ENCODE results near the gene FRMD4B.
A peak's percentile ranks its signal among the peaks of the same experiment; 100 is the strongest.

FRMD4B gene

GRCh38 chr3:69426291-69426966, 40.5 kb upstream of the FRMD4B start:
- peak overlapping the region in 2 of 3 experiments; percentile 18 to 81 for H3K27ac Mint-ChIP-seq
- TF ChIP-seq CTCF (IDR thresholded peaks at IDR 0.05; ENCODE audit: unreplicated experiment in 3 of 3) = no peak
- no peaks in the 10 kb centered on the region for H3K36me3 Mint-ChIP-seq (ENCODE audit: low read depth)
- no peaks in the 10 kb centered on the region for H3K27me3 Mint-ChIP-seq (ENCODE audit: low read depth)
- peaks cover 6% of the 10 kb centered on the region for H3K4me1 Mint-ChIP-seq
- no peaks in the 10 kb centered on the region for H3K9me3 Mint-ChIP-seq
- H3K4me3 Mint-ChIP-seq = no peak overlapping the region

DNA sequence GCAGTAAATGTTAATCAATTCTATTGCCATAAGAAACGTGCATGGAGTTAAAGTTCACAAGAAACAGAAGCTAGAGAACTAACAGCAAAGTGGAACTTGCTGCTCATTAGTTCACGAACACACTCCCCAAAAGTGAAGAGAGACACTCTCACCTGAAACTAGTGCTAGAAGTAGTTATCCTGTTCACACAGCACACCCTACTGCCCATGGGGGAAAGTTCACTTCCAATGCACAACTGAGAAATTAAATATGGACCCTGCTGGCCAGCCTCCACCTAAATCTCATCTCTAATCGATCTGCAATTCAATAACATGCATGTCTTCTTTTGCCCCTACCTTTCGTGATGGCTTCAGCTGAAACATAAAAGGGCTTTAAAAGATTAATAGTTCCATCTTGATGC, 39.4 kb upstream of the FRMD4B start:
- TF ChIP-seq CTCF (IDR thresholded peaks at IDR 0.05; ENCODE audit: unreplicated experiment in 3 of 3) = peak; percentile 56 to 72 (median 61)
- Mint-ChIP-seq H3K36me3 (ENCODE audit: low read depth) (no peaks in the 10 kb centered on the region), H3K27ac (no peak overlapping the region), H3K9me3 (no peaks in the 10 kb centered on the region), H3K4me1 (peaks cover 6% of the 10 kb centered on the region), H3K27me3 (ENCODE audit: low read depth) (no peaks in the 10 kb centered on the region), H3K4me3 (no peak overlapping the region)

GRCh38 chr3:69423463-69424155, 37.7 kb upstream of the FRMD4B start:
- Mint-ChIP-seq H3K4me3 (no peak overlapping the region), H3K4me1 (peaks cover 6% of the 10 kb centered on the region)
- TF ChIP-seq CTCF (IDR thresholded peaks at IDR 0.05; ENCODE audit: unreplicated experiment in 3 of 3) = no peak

DNA sequence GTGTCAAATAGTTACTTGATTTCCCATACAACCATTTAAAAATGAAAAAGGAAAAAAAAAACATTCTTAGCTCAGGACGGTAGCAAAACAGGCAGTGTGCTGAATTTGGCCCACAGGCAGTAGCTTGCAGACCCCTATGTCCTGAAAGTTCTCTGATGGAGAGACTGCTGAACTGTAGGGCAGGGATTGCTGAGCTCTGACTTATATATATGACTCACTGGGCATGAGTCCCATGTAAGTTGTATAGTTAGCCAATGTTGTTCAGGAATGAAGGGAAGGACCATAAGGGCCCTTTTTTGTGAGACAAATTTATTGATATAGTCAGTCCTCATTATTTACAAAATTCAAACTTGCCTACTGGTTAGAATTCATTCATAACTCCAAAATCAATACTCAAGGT, 36.9 kb upstream of the FRMD4B start:
- Mint-ChIP-seq H3K36me3 (ENCODE audit: low read depth) (no peaks in the 10 kb centered on the region), H3K4me1 (peaks cover 6% of the 10 kb centered on the region), H3K27me3 (ENCODE audit: low read depth) (no peaks in the 10 kb centered on the region), H3K4me3 (no peak overlapping the region), H3K27ac (no peak overlapping the region), H3K9me3 (no peaks in the 10 kb centered on the region)
- TF ChIP-seq CTCF (IDR thresholded peaks at IDR 0.05; ENCODE audit: unreplicated experiment in 3 of 3) = no peak

More at GRCh38 chr3:69423463-69424155, 37.7 kb upstream of the FRMD4B start:
- Mint-ChIP-seq H3K9me3 (no peaks in the 10 kb centered on the region), H3K27ac (no peak overlapping the region), H3K27me3 (ENCODE audit: low read depth) (no peaks in the 10 kb centered on the region), H3K36me3 (ENCODE audit: low read depth) (no peaks in the 10 kb centered on the region)

GRCh38 chr3:69420781-69421520, 35.1 kb upstream of the FRMD4B start:
- no peak for TF ChIP-seq CTCF (IDR thresholded peaks at IDR 0.05; ENCODE audit: unreplicated experiment in 3 of 3)
- H3K27ac Mint-ChIP-seq = no peak overlapping the region
- no peaks in the 10 kb centered on the region for H3K36me3 Mint-ChIP-seq (ENCODE audit: low read depth)
- H3K27me3 Mint-ChIP-seq (ENCODE audit: low read depth) = no peaks in the 10 kb centered on the region
- H3K9me3 Mint-ChIP-seq = no peaks in the 10 kb centered on the region
- H3K4me3 Mint-ChIP-seq = no peak overlapping the region
- H3K4me1 Mint-ChIP-seq = no peaks in the 10 kb centered on the region
